Hypothalamus (tissue), 51 donors: ENCODE data around the gene DPM2.

Experiments
- DNase-seq, 51 donors: peaks; one replicate each; lab custom pipeline; 2025; lab: John Stamatoyannopoulos, UW

Gene DPM2

GRCh38 chr9:127905788-127906191, 31.9 kb downstream of the DPM2 start:
- peak in 23 of 51 donors; percentile 5 to 70 (median 41) for DNase-seq

- peak in 2 of 51 donors; percentile 32 to 51 for DNase-seq
These were observed 32.5 kb downstream of the DPM2 start for GRCh38 chr9:127905004-127905728.

- peak in 10 of 51 donors; percentile 10 to 51 (median 22) for DNase-seq
These were observed 33.1 kb downstream of the DPM2 start for GRCh38 chr9:127904561-127905003.

- peak in 1 of 51 donors; percentile 17 for DNase-seq
These were observed 33.8 kb downstream of the DPM2 start for GRCh38 chr9:127903557-127904475.

- DNase-seq: peak in 37 of 51 donors; percentile 26 to 84 (median 58)
These were observed 38.3 kb downstream of the DPM2 start, which contains the start of gene ST6GALNAC6 for GRCh38 chr9:127899128-127899943. ST6GALNAC6 (minus strand) TSS chr9:127899603; CDS start chr9:127897981, 1,622 bp downstream.

- DNase-seq: peak in 8 of 51 donors; percentile 20 to 52 (median 36)
These were observed 39.1 kb downstream of the DPM2 start for GRCh38 chr9:127898433-127899127.

GRCh38 chr9:127897193-127897692, 40.4 kb downstream of the DPM2 start:
- peak in 49 of 51 donors; percentile 26 to 87 (median 71) for DNase-seq

- no peak for DNase-seq
These were observed 41.1 kb downstream of the DPM2 start for GRCh38 chr9:127896395-127897192.

GRCh38 chr9:127895811-127896210, 41.8 kb downstream of the DPM2 start:
- no peak for DNase-seq

- DNase-seq: peak in 1 of 51 donors; percentile 30
These were observed 44.3 kb downstream of the DPM2 start for GRCh38 chr9:127893392-127893791.

GRCh38 chr9:127892831-127893230, 44.8 kb downstream of the DPM2 start:
- no peak for DNase-seq

GRCh38 chr9:127890053-127890452, 47.6 kb downstream of the DPM2 start:
- no peak for DNase-seq

GRCh38 chr9:127887792-127888191, 49.9 kb downstream of the DPM2 start:
- DNase-seq: no peak

GRCh38 chr9:127886401-127886972, 51.2 kb downstream of the DPM2 start:
- DNase-seq: no peak

- no peak for DNase-seq
These were observed 52.0 kb downstream of the DPM2 start for GRCh38 chr9:127885508-127886281.
